Dedifferentiated amniotic fluid mesenchymal stem cell (primary cell): ENCODE results near the gene ZNF229.
"Not testable (repeated sequence)": the region's sequence is repeated elsewhere in the genome, so short reads cannot be mapped to it uniquely, and the experiment has no call there.

Experiments used
- DNase-seq: peaks from one replicate; pipeline ENCODE4 v3.0.0-alpha.2; 2016; ENCODE audit errors: extremely low spot score

The ZNF229 gene

DNA sequence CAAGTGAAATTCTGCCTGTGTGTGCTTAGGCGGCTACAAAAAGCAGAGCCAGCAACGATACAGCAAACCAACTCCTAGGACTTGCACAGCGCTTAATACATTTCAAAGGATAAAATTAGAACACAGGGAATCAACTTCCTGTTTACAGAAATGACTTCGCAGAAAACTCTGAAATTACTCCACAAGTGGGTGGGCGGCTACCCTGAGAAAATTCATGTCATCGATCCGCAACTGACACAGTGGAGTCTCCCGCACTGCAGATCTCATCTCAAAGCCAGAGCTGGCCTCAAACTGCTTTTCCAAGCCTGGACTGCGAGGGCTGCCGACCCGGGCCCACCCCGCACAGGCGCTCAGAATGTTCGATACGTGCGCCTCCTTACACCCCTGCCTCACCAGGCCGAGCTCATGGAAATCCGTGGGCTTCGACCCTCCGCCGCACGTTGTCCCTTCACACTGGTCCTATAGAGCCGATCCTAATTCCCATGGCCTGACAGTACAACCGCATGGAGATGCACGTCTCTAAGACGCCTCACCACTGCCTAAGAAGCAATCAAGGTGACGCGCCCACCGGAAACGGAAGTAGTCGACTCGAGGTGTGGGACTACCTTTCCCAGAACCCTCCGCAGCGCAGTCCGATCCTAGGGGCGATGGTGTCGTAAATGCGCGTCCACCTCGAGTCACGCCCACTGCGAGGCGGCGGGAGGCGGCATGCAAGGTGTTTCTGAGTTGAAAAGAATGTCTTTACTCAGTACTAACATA is at the start of gene ZNF229:
TSS of gene ZNF229 (minus strand) at position 557 of the 759 bp plus-strand sequence. CDS start 5,625 bp downstream, outside the sequence.
- peak; percentile 88 for DNase-seq

DNA sequence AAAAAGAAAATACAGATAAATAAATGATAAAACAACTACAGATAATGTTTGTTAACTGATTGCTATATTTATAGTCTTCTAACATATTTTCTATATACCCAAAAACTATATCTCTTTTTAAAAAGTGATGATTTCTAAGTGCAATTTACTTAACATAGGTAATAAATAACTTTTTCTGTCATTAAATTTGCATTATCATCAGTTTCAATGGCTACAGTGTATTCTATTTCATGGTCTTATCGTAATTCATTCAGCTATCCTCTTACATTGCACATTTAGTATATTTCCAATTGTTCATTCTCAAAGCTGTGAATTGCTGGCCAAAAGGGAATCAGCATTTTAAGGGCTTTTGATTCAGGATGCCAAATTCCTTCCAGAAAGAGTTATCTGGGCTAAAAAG is 48.4 kb upstream of the ZNF229 start:
- DNase-seq: no peak

DNA sequence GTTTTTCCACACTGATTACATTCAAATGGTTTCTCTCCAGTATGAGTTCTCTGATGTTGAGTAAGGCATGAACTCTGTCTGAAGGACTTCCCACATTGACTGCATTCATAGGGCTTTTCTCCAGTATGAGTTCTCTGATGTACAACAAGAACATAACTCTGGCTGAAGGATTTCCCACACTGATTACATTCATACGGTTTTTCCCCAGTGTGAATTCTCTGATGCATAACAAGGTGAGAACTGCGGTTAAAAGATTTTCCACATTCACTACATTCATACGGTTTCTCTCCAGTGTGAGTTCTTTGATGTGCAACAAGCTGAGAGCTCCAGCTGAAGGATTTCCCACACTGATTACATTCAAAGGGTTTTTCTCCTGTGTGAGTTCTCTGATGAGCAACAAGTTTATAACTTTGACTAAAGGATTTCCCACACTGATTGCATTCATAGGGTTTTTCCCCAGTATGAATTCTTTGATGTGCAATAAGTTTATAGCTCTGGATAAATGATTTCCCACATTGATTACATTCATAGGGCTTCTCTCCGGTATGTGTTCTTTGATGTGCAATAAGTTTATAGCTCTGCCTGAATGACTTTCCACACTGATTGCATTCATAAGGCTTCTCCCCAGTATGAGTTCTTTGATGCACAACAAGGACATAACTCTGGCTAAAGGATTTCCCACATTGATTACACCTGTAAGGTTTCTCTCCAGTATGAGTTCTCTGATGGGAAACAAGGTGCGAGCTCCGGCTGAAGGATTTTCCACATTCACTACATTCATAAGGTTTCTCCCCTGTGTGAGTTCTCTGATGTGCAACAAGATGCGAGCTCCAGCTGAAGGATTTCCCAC is 28.5 kb upstream of the ZNF229 start:
- no peak for DNase-seq

DNA sequence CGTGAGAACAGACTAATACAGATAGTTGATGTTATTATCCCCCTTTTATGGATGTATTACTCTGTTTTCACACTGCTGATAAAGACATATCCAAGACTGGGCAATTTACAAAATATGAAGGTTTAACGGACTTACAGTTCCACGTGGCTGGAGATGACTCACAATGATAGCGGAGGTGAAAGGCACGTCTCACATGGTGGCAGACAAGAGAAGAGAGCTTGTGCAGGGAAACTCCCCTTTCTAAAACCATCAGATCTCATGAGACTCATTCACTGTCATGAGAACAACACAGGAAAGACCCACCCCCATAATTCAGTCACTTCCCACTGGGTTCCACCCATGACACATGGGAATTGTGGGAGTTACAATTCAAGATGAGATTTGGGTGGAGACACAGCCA is 20.5 kb upstream of the ZNF229 start:
- DNase-seq: not testable (repeated sequence)

DNA sequence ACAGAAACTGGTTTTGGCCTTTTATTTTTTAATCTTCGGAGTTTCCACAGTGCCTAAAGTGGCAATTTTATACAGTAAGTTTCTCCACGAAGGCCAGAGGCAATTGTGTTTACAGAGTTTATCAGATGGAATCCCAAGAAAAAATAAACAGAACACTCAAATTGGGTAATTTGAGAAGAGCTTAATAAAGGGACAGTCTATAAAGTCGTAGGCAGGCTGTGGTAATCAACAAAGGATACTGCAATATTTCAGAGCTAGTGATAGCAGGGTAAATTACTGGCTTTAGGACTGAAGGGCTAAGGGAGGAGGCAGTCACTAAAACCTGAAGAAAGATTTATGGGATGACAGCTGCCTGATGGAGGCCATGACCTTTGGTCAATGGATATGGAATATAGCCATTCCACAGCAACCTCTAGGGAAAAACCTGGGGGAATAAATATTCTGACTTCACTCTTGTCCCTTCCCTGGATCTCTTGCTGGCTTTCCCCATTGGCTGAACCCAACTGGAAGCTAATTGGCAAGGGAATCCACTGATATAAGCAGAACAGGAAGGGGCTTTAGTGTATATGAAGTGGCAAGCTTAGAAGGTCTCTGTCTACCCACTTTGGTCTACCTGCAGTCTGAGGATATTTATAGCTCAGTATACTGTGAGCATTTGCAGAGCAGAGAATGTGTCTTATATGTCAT is 14.5 kb upstream of the ZNF229 start:
- not testable (repeated sequence) for DNase-seq

DNA sequence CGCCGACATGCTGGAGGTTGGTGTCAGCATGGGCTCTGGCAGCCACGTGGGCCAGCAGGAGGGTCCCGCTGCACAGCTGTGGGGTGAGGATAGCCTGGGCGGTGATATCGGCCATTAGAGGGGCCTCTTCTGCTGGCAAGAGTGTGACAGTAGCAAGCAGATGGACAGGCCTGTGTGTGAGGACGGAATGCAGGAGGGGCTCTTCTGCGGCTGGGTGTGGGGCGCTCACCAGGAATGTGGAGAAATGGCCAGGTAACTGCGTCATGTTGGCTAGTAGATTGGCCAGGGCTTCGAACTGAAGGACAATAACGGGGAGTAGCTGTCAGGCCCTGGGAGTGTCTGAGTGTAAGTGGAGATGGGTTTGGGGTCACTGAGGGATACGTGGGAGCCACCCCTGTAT is 7.7 kb upstream of the ZNF229 start:
- not testable (repeated sequence) for DNase-seq

DNA sequence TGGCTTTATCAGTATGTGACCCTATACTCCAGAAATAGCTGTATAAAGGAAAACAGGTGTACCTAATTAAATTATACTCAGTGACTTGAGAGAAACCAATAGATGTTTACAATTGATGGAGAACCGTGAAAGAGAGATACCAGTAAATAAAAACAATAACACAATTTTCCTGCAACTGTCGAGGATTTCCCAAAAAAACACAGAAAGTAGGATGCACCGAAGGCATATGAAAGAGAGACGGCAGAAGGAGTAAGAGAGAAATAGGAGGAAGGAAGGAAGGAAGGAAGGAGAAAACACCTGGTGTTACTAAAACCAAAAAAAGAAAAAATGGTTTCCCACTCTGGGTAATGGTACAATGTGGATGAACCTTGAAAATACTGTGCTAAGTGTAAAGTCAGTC is 6.8 kb upstream of the ZNF229 start:
- no peak for DNase-seq

DNA sequence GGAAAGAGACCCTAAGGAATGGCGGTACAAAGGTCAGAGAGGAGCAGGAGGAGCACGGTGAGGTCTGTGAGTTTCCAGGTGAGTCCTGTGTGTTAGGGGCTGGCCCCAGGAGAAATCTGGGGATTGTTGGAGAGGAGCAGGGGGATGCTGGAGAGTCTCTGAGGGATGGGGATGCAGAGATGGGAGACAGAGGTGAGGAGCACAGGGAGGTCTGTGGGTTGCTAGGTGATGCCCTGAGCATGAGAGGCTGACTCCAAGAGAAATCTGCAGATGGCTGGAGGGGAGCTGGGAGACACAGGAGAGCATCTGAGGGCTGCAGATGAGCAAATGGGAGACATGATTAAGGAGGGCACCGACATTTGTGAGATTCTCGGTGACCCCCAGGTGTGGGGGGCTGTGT is 4.1 kb upstream of the ZNF229 start:
- DNase-seq: no peak

DNA sequence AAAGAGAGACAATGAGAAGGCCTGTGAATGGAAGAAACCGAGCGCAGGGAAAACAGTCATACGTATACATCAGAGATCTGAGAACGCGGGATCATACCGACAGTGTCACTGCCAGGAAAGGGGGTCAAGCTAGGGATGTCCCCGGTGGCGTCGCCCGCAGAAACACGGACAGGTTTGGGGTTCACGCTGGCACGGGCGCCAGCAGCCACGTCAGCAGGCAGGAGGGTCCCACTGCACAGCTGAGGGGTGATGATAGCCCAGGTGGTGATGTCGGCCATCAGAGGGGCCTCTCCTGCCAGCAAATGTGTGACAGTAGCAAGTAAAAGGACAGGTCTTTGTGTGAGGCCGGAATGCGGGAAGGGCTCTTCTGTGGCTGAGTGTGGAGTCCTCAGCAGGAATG is 3.4 kb upstream of the ZNF229 start:
- no peak for DNase-seq

DNA sequence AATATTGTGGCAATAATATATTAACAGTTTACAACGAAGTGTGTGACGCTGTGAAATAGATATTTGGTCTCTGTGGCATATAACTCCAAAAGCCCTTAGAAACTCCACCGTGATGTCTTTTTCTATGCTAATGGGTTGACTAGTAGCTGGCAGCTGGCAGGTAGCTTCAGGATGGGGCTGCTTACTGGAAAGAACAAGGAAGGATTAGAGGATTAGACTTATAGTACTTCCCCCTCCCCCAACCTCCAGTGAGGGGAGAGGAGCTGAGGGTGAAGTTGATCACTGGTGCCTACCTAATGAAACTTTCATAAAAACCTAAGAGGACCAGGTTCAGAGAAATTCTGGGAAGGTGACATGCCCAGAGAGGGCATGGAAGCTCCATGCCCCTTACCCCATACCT is 9.8 kb downstream of the ZNF229 start:
- no peak for DNase-seq

DNA sequence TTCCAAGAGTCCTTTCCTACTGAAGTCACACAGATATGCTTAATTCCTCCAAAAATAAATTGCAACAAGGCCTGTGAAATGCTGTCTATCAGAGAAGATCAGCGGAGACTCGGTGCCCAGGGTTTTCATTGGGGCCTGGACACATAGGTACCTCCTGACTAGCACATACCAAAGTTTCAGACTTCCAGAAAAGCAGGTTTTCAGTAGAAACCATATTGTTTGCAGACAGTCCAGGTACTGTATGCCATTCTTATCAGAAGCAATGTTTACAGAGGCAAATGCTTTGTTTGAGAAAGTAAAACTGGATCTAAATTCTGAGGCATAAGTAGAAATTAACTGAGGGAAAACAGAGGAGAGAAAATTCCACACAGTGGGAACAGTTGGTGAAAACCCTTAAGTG is 12.8 kb downstream of the ZNF229 start:
- no peak for DNase-seq

DNA sequence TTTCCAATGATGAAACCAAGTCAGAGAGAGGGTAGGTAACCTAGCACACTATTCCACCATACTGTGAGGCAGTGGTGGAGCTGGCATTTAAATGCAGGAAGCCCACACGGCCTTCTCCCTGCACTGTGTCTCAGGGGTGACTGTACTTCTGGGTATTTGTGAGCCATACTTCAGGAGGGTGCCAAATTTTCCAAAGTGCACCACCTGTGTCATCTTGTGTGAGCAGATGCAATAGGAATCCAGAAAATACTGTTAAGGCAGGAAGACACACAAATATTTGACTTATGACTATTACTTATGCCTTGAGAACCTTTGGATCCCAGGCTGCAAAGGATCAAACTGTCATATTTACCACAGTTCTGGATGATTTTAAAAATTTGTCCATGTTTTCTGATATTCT is 17.3 kb downstream of the ZNF229 start:
- DNase-seq: no peak

DNA sequence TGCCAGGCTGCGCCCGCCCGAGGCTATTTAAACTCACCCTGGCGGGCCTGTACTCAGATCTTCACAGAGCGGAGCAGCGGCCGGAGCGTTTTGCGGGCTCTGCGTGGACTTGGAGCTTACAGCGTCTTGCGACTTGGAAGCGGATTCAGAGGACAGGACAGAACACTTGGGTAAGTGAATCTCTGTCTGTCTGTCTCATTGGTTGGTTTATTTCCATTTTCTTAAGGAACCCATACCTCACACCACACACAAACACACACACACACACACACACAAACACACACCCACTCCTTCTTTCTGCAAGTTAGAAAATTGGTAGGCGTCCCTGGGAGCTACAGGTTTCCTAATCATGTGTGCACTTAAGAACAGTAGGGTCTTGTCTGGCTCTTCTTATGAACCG is 32.7 kb downstream of the ZNF229 start:
- DNase-seq: not testable (repeated sequence)

DNA sequence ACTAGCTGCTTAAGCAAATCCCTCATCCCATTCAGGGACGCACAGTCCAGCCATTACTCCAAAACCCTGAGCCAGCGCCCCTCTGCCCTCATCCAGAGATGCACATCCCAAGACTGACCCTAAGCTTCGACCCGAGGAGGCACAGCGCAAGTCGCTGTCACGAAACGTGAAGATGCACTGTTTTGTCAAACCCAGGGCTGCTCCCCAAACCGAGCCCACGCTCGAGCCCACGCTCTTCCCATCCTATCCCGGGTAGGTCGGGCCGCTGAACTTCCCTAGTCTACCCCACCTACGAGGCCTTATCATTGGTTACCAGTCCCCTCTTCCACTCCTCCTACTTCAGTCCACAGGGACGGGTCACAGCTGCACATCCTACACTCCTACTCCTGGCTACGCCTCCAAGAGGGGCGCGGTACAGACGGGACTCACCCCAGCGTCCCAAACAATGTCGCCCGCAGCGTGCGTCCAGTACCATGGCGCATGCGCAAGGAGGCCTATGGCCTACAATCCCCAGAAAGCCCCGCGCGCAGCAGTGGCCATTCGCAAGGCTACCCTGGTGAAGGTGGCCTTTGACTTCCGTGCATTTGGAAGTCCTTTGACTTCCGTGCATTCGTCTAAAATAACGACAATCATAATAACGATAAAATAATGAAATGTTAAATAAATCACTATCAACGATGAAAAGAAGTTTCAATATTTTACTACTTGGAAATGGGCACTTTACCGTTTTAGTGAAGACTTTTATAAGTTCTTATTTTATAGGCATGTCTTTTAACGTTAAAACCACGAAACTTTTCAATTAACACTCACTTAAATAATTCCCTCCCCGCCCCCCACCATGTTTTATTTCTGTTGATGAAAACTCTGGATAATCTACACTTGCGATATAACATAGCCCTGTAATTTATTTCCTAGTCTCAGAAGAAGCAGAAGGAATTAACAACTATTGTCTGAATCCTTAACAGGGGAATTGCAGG is 46.8 kb downstream of the ZNF229 start, which contains the start of gene ZNF285:
TSS of gene ZNF285 (minus strand) at position 470 of the 977 bp plus-strand sequence. CDS start 4,395 bp downstream, outside the sequence.
- peak; percentile 93 for DNase-seq

DNA sequence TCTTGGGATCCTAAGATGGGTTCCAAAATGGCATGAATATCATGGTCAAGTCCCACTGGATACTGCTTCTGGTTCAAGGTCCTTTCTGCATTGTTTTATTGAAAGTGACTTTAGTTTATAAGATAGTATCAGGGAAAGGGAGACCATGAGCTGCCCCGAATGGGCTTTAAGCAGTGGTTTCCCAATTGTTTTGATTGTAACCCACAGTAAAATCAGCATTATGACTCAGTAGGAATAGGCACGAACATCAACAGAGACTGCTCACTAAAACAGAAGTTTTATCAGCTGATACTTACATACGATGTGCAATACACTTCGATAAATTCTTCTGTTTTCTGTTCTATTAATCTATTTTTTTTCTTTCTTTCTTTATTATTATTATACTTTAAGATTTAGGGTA is 59.0 kb downstream of the ZNF229 start:
- DNase-seq: not testable (repeated sequence)
